Large intestine (tissue), 3 donors: ENCODE data around the gene CATSPERZ. TPM values are rescaled to one million over a fixed set of nuclear protein-coding genes. Genes with fewer than 3 reads are reported as not detected.

Source experiments
- DNase-seq, 2 donors: peaks; one replicate each; pipeline versions ENCODE4 v3.0.0 to v3.0.0-alpha.2; 2013
- H3K27ac ChIP-seq: one replicate; pipeline ENCODE4 v1.5.1; 2013; ENCODE audit warnings: low read length
- H3K27me3 ChIP-seq: 2 replicates; pipeline ENCODE4 v1.6.1; 2013; ENCODE audit warnings: low read length; ENCODE audit not compliant: control insufficient read depth, insufficient read depth
- H3K36me3 ChIP-seq: 2 replicates; pipeline ENCODE4 v1.6.1; 2013; ENCODE audit warnings: low read length; ENCODE audit not compliant: control insufficient read depth, insufficient read depth
- H3K4me1 ChIP-seq: one replicate; pipeline ENCODE4 v1.6.1; 2013; ENCODE audit warnings: low read length; ENCODE audit not compliant: control insufficient read depth, insufficient read depth
- H3K4me3 ChIP-seq: one replicate; pipeline ENCODE4 v1.5.1; 2013; ENCODE audit warnings: low read length
- H3K9me3 ChIP-seq: one replicate; pipeline ENCODE4 v1.6.1; 2013; ENCODE audit warnings: mild to moderate bottlenecking, low read depth, low read length, moderate library complexity; ENCODE audit not compliant: control insufficient read depth
- WGBS: methylation state at CpG from one replicate; pipeline ENCODE4 v1.1.5; 2013; ENCODE audit warnings: low lambda C conversion rate; ENCODE audit not compliant: insufficient coverage; 5-methylcytosine and 5-hydroxymethylcytosine counted together
- polyA plus RNA-seq: library from polyadenylated mRNA; unstranded; fragments of 120-200 nt; gene quantifications from one replicate; pipeline ENCODE4 v1.2.1, GENCODE V29; 2013

The CATSPERZ gene
- polyA plus RNA-seq, 1 donor: 0.15 TPM

DNA sequence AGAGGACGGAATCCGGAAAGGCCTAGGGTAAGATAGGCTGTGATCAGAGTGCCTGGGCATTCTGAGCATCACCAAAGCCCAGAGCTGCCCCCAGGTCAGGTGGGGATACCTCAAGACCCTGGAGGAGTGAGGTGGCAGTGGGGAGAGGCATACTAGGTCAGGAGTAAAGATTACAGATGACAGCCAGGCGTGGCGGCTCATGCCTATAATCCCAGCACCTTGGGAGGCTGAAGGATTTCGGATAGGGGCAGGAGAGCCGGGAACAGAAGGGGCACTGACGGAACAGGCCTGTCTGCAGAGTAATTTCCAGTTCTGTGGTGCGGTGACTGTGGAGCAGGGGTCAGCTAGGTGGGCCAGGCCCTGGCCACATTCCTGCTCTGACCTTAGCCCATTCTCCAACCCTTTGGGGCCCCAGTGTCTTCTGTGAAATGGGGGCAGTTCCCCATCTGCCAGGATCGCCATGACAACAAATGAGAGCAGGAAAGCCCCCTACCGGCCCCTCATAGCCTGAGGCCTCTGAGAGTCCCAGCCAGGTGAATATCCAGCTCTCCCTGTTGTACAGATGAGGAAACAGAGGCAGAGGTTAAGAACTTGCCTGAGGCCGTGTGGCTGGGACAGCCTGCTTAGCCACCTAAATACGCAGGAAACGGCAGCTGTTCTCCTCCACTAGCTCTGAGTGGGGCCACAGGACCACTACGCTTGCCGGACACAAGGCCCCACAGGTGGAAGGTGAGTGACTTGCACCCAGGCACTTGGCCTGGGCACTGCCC, 24.9 kb upstream of the CATSPERZ start:
- Histone ChIP-seq H3K27ac (no peak overlapping the region), H3K9me3 (no peaks in the 10 kb centered on the region), H3K4me3 (no peak overlapping the region), H3K36me3 (peaks cover 31% of the 10 kb centered on the region), H3K4me1 (peaks cover 21% of the 10 kb centered on the region), H3K27me3 (no peaks in the 10 kb centered on the region)
- no peak for DNase-seq
- no CpG with 5 or more reads among the region's 15 CpGs for WGBS

DNA sequence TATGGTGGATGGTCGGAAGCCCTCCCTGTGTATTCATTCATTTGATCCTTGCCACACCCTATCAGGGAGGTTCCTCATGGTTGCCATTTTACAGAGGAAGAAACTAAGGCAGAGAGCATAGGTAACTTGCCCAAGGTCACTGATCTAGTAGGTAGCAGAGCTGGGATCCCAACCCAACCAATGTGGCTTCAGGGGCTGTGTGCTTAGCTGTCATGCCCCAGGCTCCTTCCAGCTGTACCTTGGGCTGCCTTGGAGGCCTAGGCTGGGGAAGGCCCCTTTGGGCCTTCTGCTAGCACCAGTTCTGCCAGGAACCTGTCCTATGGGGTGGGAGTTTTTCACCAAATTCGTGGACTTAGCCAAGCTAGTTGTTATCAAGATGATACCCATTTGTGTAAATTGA, 24.3 kb upstream of the CATSPERZ start:
- peaks cover 21% of the 10 kb centered on the region for H3K4me1 ChIP-seq
- no peak overlapping the region for H3K27ac ChIP-seq
- H3K36me3 ChIP-seq: peaks cover 31% of the 10 kb centered on the region
- DNase-seq: no peak
- H3K9me3 ChIP-seq: no peaks in the 10 kb centered on the region
- no CpG with 5 or more reads among the region's 2 CpGs for WGBS
- H3K27me3 ChIP-seq: no peaks in the 10 kb centered on the region
- no peak overlapping the region for H3K4me3 ChIP-seq

DNA sequence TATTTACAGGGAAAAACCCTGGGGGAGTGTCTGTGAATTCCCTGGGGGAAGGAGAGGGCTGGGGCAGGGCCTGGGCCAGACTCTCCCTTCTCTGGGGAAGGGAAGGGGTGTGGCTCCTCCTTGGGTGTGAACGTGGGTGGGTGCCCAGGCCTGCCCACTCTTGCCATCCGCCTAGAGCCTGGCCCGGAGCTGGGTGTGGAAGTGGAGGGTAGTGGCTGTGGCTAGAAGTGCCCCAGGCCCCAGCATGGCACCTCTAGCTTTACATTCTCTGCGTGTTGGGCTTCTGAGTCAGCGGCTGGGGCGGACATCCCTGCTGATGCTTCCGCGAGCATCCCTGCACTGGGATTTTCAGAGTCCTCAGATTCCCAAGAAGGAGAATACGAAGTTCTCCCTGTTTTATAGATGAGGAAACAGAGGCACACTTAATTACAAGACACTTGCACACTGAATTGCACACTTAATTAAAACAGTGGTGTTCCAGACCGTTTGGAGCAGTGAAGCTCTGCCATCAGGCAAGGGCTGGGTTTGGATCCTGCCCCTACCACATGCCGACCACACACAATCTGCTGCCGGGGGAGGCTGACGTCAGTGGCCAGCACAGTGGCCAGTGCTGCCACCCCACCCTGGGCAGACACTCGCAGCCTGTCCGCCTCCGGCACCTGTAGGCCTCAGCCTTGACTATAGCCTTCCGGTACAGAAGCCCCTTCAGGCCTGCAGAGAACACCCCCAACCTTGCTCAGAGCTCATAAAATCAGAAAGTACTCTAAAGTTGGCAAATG, 23.3 kb upstream of the CATSPERZ start:
- H3K27ac ChIP-seq: no peak overlapping the region
- H3K27me3 ChIP-seq: no peaks in the 10 kb centered on the region
- H3K9me3 ChIP-seq: no peaks in the 10 kb centered on the region
- H3K36me3 ChIP-seq: peaks cover 32% of the 10 kb centered on the region
- H3K4me3 ChIP-seq: no peak overlapping the region
- DNase-seq: no peak
- no CpG with 5 or more reads among the region's 17 CpGs for WGBS
- peaks cover 19% of the 10 kb centered on the region for H3K4me1 ChIP-seq

DNA sequence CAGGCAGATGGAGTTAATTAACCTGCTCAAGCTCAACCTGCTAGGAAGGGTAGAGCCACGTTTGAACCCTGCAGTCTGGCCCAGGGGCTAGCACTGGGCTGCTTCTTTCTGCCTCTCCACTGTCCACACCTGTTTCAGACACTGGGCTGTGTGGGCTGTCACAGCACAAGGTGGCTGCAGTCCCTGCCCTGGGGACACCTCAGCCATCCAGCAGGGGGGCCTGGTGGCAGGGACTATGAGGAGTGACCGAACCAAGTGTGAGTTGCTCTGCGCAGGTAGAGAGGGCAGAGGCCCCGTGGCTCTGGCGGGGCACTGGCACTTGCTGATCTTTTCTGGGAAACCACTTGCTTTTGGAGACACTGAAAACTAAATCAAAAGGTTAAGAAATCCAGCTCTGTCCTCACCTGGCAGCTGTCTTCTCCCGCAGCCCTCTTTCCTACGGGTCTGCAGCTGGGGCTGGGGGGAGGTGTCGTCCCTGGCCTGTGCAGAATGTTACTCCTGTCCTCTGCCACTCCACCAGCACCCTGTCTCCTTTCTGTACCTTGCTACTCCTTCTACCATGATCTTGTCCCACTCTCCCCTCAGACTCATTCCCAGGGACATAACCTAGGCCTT, 21.5 kb upstream of the CATSPERZ start:
- H3K4me3 ChIP-seq: no peak overlapping the region
- H3K27me3 ChIP-seq: no peaks in the 10 kb centered on the region
- no peak for DNase-seq
- peaks cover 8% of the 10 kb centered on the region for H3K4me1 ChIP-seq
- H3K36me3 ChIP-seq: peaks cover 38% of the 10 kb centered on the region
- WGBS: no CpG with 5 or more reads among the region's 8 CpGs
- H3K27ac ChIP-seq: no peak overlapping the region
- no peaks in the 10 kb centered on the region for H3K9me3 ChIP-seq

DNA sequence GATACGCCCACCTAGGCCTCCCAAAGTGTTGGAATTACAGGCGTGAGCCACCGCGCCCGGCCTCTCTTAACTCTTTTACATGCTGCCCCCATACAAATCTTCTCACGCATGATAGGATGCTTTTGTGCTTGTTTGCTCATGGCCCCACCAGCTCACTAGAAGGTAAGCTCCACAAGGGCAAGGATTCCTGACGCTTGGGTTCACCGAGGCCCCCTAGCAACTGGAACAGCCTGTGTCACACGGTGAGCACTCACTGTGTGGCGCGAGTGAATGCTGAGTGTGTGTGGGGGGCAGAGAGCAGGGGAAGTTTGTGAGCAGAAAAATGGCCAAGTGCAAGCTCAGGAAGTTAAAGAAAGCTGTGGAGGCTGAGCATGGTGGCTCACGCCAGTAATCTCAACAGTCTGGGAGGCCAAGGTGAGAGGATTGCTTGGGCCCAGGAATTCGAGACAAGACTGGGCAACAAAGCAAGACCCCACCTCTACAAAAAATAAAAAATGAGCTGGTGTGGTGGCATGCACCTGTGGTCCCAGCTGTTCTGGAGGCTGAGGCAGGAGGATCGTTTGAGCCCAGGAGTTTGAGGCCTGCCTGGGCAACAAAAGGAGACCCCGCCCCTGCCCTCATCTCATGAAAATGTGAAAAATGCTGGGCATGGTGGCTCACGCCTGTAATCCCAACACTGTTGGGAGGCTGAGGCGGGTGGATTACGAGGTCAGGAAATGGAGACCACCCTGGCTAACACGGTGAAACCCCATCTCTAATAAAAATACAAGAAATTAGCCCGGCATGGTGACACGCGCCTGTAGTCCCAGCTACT, 18.0 kb upstream of the CATSPERZ start:
- 100% methylated on average over 2 of the region's 22 CpGs for WGBS
- DNase-seq: no peak

DNA sequence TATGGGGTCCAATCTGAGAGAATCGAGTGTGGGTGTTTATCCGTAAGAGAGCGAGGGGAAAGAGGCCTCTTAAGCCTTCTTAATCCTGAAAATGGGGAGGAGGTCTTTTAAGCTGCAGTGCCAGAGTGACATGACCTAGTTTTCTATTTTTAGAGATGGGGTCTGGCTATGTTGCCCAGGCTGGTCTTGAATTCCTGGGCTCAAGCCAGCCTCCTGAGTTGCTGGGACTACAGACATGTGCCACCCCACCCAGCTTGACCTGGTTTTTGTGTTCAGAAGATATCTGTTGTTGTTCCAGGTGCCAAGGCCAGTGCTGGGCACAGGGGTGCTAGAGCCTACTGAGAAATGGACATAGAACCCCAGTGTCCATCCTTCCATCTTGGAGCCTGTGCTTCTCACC, 17.1 kb upstream of the CATSPERZ start:
- DNase-seq: no peak
- no peak overlapping the region for H3K4me3 ChIP-seq
- WGBS: no CpG with 5 or more reads among the region's 3 CpGs
- no peak overlapping the region for H3K27ac ChIP-seq
- H3K9me3 ChIP-seq: no peaks in the 10 kb centered on the region
- H3K36me3 ChIP-seq: peaks cover 16% of the 10 kb centered on the region
- H3K27me3 ChIP-seq: no peaks in the 10 kb centered on the region
- H3K4me1 ChIP-seq: peaks cover 17% of the 10 kb centered on the region

More for the DNA sequence above, 18.0 kb upstream of the CATSPERZ start:
- H3K36me3 ChIP-seq: peaks cover 21% of the 10 kb centered on the region
- H3K4me3 ChIP-seq: no peak overlapping the region
- no peaks in the 10 kb centered on the region for H3K9me3 ChIP-seq
- H3K4me1 ChIP-seq: peaks cover 17% of the 10 kb centered on the region
- no peak overlapping the region for H3K27ac ChIP-seq
- H3K27me3 ChIP-seq: no peaks in the 10 kb centered on the region

DNA sequence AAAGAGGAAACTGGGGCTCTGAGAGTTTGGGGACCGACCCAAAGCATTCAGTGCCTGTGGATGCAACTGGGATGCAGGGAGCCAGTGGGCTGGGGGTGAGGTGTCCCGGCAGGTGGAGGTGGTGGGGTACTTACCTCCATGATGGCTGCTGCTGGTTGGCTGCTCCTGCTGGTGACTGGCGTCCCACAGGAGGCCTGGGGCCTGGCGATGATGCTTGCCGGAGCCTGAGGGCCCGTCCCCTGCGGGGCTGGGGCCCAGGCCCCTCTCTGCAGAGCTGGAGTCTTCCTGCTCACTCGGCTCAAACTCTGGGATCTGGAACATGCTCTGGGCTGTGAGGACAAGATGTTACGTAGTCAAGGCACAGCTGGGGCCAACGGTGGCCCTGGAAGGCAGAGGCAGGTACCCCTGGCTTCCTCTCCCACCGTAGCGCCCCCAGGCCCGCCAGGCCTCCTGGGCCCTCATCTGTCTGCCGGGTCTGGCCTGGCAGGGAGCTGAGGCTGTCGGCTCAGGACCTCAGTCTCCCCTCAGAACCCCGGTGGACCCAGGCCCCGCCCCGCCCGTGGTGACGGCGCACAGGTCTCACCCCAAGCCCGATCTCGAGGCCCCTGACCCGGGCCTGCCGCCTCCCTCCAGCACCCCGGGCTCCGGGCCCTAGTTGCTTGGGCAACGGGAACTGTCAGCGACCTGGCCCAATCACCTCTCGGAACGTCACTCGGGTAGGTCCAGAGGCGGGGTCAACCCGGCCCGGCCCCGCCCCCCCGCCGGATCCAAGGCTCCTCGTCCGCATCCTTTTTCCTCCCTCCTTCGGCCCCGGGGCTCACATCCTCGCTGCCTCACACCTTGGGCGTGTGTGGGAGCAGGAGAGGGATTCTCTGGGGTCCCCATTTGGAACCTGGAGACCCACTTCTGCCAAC, 15.9 kb upstream of the CATSPERZ start, which contains the start of gene BAD:
BAD (minus strand) TSS at position 618 of the 914 bp plus-strand sequence; CDS start at position 321, 297 bp downstream.
- H3K27me3 ChIP-seq: no peaks in the 10 kb centered on the region
- H3K4me1 ChIP-seq: peaks cover 17% of the 10 kb centered on the region
- H3K36me3 ChIP-seq: peaks cover 7% of the 10 kb centered on the region
- WGBS: no CpG with 5 or more reads among the region's 44 CpGs
- peak within 1 kb of the TSS; percentile 76 for H3K4me3 ChIP-seq
- peak; percentile 93 to 96 for DNase-seq
- H3K27ac ChIP-seq: peak within 1 kb of the TSS; percentile 94
- H3K9me3 ChIP-seq: no peaks in the 10 kb centered on the region

DNA sequence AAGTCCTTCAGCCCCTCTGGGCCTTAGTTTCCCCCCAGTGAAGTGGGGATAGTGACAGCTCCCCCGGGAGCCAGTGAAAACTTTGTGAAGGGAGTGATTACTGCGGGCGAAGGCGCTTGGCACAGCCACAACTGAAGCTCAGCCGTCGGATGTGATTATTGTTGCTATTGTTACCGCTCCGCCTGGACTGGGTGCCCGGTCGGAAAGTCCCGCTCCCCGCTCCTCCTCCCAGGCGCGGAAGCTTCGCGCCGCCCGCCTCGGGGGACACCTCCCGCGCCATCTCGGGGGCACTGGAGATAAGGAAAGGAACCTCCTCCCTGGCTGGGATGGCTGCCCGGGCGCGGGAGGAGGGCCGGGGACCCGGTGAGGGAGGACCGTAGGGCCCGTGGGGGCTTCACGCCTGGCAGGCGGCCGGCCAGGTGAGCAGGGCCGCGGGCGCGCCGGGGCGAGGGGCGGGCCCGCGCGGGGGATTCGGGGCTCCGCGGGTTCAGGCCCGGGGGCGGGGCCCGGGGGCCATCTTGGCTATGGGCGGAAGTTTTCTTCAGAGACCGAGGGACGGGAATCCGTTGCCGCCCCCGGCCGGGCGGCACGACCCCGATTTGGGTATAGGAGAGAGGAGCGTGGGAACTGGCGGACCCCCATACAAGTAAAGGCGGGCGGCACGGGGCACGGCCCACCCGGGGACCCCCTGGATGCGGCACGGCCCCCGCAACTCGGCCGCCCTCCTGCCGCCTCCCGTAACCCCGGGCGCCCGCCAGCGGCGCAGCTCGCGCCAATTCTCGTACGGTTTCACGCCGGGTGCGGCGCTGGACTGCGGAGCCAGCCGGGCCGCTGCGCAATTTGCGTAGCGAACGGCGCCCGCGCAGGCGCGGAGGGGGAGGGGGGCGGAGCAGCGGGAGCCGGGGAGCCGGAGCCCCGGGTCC, 14.9 kb upstream of the CATSPERZ start, which contains the start of gene GPR137:
GPR137 (plus strand) TSS at position 887 of the 923 bp plus-strand sequence. CDS start 677 bp downstream, outside the sequence.
- peak; percentile 79 to 94 for DNase-seq
- Histone ChIP-seq H3K27ac (peak within 1 kb of the TSS; percentile 94), H3K27me3 (peaks cover 9% of the 10 kb centered on the region), H3K4me1 (peaks cover 17% of the 10 kb centered on the region), H3K9me3 (no peaks in the 10 kb centered on the region), H3K36me3 (peaks cover 7% of the 10 kb centered on the region), H3K4me3 (peak within 1 kb of the TSS; percentile 76)
- no CpG with 5 or more reads among the region's 102 CpGs for WGBS
